ENCODE measurements around the gene PTPN4.

Gene PTPN4

GRCh38 chr2:119744335-119744939 lies 15.3 kb upstream of the PTPN4 start:
- no peak overlapping the region for H3K4me3 ChIP-seq (ENCODE audit: low read length)
- TF ChIP-seq ZNF274 (IDR thresholded peaks at IDR 0.05; ENCODE audit: low read depth, low read length), result no peak

- TF ChIP-seq ZNF274 (IDR thresholded peaks at IDR 0.05; ENCODE audit: low read depth, low read length), result no peak
- no peak overlapping the region for H3K4me3 ChIP-seq (ENCODE audit: low read length)
Measured at GRCh38 chr2:119745566-119745965, 14.2 kb upstream of the PTPN4 start.

- H3K4me3 ChIP-seq (ENCODE audit: low read length), result no peak overlapping the region
- no peak for TF ChIP-seq ZNF274 (IDR thresholded peaks at IDR 0.05; ENCODE audit: low read depth, low read length)
Measured at GRCh38 chr2:119746836-119747686, 12.7 kb upstream of the PTPN4 start.

- TF ChIP-seq ZNF274 (IDR thresholded peaks at IDR 0.05; ENCODE audit: low read depth, low read length), result no peak
- H3K4me3 ChIP-seq (ENCODE audit: low read length), result no peak overlapping the region
Measured at GRCh38 chr2:119748135-119748534, 11.6 kb upstream of the PTPN4 start.

- no peak overlapping the region for H3K4me3 ChIP-seq (ENCODE audit: low read length)
- TF ChIP-seq ZNF274 (IDR thresholded peaks at IDR 0.05; ENCODE audit: low read depth, low read length), result no peak
Measured at GRCh38 chr2:119749477-119750012, 10.2 kb upstream of the PTPN4 start.

GRCh38 chr2:119751706-119752105 lies 8.0 kb upstream of the PTPN4 start:
- no peak for TF ChIP-seq ZNF274 (IDR thresholded peaks at IDR 0.05; ENCODE audit: low read depth, low read length)

GRCh38 chr2:119753041-119753929 lies 6.4 kb upstream of the PTPN4 start:
- no peak for TF ChIP-seq ZNF274 (IDR thresholded peaks at IDR 0.05; ENCODE audit: low read depth, low read length)
- H3K4me3 ChIP-seq (ENCODE audit: low read length), result no peak overlapping the region

More at GRCh38 chr2:119751706-119752105, 8.0 kb upstream of the PTPN4 start:
- H3K4me3 ChIP-seq (ENCODE audit: low read length), result no peak overlapping the region

- TF ChIP-seq ZNF274 (IDR thresholded peaks at IDR 0.05; ENCODE audit: low read depth, low read length), result no peak
- H3K4me3 ChIP-seq (ENCODE audit: low read length), result no peak overlapping the region
Measured at GRCh38 chr2:119753930-119754321, 5.8 kb upstream of the PTPN4 start.

GRCh38 chr2:119755906-119756305 lies 3.8 kb upstream of the PTPN4 start:
- H3K4me3 ChIP-seq (ENCODE audit: low read length), result no peak overlapping the region
- TF ChIP-seq ZNF274 (IDR thresholded peaks at IDR 0.05; ENCODE audit: low read depth, low read length), result no peak

- TF ChIP-seq ZNF274 (IDR thresholded peaks at IDR 0.05; ENCODE audit: low read depth, low read length), result no peak
- H3K4me3 ChIP-seq (ENCODE audit: low read length), result no peak overlapping the region
Measured at GRCh38 chr2:119756837-119757236, 2.9 kb upstream of the PTPN4 start.

- no peak for TF ChIP-seq ZNF274 (IDR thresholded peaks at IDR 0.05; ENCODE audit: low read depth, low read length)
- H3K4me3 ChIP-seq (ENCODE audit: low read length), result peak overlapping the region; percentile 72
Measured at GRCh38 chr2:119758881-119759450, 756 bp upstream of the PTPN4 start.

GRCh38 chr2:119760237-119760955 lies 674 bp downstream of the PTPN4 start:
- no peak for TF ChIP-seq ZNF274 (IDR thresholded peaks at IDR 0.05; ENCODE audit: low read depth, low read length)

GRCh38 chr2:119760956-119761275 lies 1.2 kb downstream of the PTPN4 start:
- H3K4me3 ChIP-seq (ENCODE audit: low read length), result peak overlapping the region; percentile 99
- TF ChIP-seq ZNF274 (IDR thresholded peaks at IDR 0.05; ENCODE audit: low read depth, low read length), result no peak

More at GRCh38 chr2:119760237-119760955, 674 bp downstream of the PTPN4 start:
- H3K4me3 ChIP-seq (ENCODE audit: low read length), result peak overlapping the region; percentile 99
